ENCODE measurements around the gene TRNP1.

TRNP1 gene

GRCh38 chr1:27026621-27027574 is 33.4 kb downstream of the TRNP1 start:
- DNase-seq: no peak

GRCh38 chr1:27027575-27028250 is 34.2 kb downstream of the TRNP1 start:
- DNase-seq: no peak

DNA sequence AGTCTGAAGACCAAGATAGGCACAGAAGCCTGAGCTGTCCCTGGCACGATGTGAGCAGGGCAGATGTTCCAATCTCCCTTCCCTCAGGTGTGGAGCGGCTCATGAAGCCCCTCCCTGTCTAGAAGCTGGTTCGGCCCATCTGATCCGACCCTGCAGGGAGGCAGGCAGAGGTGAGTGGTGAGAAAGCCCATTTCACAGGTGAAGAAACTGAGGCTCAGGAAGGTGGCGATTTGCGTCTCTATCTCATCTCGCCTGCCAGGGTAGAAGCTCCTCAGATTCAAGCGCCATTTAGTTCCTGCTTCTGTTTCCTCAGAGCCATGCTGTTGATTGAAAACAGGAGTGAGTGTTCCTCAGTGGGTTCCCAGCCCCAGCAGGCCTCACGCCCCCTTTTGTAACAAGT is 36.0 kb downstream of the TRNP1 start:
- no peak for DNase-seq

DNA sequence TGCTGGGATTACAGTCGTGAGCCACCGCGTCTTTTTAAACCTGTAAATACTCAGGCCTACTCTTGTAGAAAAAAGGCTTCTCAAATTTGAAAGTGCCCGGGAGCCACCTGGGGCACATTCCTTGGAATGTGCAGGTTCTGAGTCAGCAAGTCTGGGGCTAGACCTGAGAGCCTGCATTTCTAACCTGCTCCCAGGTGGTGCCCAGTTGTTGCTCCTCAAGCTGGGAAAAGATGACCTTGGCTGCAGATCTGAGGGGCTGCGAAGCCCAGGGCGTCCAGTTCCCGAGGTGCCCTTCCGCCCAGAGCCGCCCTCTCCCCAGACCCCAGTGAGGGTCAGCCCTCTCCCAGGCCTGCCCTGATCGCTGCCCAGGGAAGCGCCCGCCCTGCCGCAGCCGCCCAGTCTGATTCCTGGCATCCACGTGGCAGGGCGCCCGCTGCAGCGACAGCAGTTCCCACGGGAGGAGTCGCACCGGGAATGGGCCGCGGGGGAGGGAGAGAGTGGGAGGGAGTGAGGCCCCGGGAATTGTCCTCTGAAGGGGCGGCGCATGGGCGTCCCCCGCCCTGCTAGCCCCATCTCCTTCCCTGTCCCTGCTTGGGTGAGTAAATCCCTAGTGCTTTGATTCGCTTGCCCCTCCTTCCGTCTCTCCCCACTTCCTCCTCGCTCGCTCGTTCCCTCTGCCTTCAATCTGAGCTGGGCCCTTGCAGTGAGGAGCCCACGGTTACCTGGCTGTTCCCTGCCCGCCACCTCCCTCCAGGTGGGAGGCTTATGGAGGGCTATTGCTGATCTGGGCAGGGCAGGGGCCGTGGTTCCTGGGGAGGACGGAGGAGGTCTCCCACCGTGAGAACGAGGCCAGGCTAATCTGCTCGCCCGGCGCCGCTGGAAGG is 38.0 kb downstream of the TRNP1 start:
- DNase-seq: peak in 45 of 56 donors; percentile 9 to 81 (median 40)

DNA sequence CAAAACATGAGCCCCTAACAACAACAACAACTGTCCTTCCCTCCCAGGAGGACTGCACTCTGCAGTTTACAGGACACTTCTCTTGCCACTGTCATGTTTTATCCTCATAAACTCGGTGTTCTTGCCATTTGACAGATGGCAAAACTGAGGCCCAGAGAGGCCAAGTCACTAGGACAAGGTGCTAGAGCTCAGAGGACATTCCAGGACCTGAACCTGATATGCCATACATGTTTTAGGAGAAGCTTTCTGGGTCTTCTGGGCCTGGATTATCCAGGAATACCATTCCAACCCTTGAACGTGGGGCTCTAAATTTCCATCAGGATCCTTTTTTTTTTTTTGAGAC is 38.6 kb downstream of the TRNP1 start:
- no peak for DNase-seq

DNA sequence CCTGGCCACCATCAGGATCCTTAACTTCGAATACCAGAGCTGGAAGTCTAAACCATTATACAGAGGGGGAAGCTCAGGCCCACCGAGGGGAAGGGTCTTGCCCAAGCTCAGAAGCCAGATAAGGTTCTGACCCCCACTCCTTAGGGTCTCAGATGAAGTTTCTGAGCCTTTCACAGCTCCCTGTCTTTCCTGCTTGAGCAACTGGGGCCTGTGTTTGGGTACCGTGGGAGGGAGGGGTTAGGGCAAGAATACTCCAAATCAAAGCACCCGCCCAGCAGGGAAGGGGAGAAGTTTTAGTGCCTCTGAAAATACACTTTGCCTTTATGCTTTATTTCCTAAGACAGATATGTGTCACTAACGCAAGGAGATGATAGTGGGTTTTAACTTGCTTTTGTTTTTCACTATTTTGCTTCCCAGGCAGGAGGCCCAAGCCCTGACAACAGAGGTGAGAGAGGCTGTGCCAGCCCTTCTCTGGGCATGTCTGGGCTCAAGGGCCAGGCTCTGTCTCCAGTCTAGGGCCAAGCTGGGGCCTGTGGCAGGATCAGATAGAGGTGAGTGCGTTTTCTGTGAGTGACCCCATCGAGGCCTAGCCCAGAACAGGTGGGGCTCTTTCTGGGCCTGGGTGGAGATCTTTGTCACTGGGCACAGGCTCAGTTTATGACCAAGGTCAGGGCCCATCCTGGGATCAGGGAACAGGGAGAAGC is 39.7 kb downstream of the TRNP1 start:
- DNase-seq: no peak

- DNase-seq: no peak
These were observed 41.9 kb downstream of the TRNP1 start for GRCh38 chr1:27035344-27035743.

DNA sequence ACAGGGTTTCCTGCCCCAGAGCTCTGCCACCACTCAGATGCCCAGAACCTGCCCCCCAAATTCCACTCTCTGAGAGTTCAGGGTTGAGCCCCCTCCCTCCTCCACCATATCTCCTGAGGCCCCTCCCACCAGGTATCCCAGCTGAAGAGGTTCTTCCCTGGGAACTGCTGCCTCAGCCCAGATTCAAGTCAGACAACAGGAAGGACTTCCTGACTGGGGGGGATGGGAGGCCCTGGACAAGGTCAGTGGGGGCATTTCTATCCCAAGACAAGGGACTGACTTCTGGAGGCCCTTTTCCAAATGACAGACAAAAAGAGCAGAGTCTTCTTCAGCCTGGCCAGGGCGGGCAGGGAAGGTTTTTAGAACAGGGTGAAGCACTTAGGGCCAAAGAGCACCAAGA is 43.2 kb downstream of the TRNP1 start:
- DNase-seq: no peak

- no peak for DNase-seq
These were observed 44.0 kb downstream of the TRNP1 start for GRCh38 chr1:27037518-27037917.

DNA sequence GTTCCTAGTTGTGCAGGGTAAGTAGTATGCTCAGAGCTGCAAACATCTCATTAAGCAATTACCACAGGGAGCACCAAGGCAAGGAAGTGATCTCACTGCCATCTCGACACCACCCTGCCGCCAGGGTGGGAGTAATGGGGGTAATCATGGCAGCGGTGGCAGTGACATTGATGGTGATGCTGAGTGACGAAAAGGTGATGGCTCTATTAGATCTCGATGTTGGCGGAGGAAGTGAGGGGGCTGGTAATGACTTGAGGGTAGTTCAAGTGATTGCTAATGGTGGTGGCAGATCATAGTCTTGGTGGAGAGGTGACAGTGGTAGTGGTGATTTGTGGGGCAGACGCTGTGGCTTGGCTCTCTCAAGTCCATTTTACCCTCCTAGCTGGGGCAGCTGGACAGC is 44.5 kb downstream of the TRNP1 start:
- no peak for DNase-seq

GRCh38 chr1:27042670-27043069 is 49.2 kb downstream of the TRNP1 start:
- DNase-seq: no peak

- DNase-seq: peak in 55 of 56 donors; percentile 16 to 90 (median 64)
These were observed 51.2 kb downstream of the TRNP1 start for GRCh38 chr1:27044613-27045151.

- peak in 35 of 56 donors; percentile 3 to 73 (median 22) for DNase-seq
These were observed 52.6 kb downstream of the TRNP1 start for GRCh38 chr1:27045973-27046558.

GRCh38 chr1:27047914-27048313 is 54.4 kb downstream of the TRNP1 start:
- no peak for DNase-seq

GRCh38 chr1:27049100-27049499 is 55.6 kb downstream of the TRNP1 start:
- DNase-seq: no peak

GRCh38 chr1:27049607-27050006 is 56.1 kb downstream of the TRNP1 start:
- DNase-seq: no peak
